ENCODE results near the gene FLYWCH2.
A peak's percentile ranks its signal among the peaks of the same experiment; 100 is the strongest.

The FLYWCH2 gene

DNA sequence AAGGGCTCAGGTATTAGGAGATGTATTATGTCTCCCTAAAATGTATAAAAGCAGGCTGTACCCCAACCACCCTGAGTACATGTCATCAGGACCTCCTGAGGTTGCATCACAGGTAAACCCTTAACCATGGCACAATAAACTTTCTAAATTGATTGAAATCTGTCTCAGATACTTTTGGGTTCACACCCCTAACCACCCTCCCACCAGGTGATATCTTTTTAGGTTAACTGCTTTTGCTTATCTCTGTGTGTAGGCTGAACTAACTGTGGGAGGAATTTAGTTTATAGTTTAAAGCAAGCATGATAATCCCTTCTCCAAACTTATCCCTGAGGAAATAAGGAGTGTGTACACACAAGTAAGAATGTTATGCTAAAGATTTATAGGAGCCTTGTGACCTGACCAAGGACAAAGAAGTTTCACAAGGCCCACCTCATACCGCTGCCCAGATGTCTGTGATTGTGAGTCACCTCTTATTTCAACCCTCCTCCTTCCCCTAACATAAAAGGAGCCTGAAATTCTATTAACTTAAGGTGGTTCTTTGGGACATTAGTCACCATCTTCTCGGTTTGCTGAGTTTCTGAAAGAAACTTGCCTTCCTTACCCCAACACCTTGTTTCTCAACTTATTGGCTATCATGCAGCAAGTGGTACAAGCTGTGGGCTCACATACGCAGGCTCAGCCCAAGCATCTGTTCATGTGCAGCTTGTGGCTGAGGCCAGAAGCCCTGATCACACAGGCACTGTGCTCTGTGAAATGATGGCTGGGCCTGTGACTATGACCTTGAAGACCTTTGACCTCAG is 36.3 kb upstream of the FLYWCH2 start:
- H3K4me1 Mint-ChIP-seq, result no peaks in the 10 kb centered on the region
- ATAC-seq (ENCODE audit: low read depth), result no peak
- no peak for DNase-seq (ENCODE audit: low spot score in 2 of 2)
- H3K27ac Mint-ChIP-seq, result no peak overlapping the region
- peaks cover 2% of the 10 kb centered on the region for H3K36me3 Mint-ChIP-seq
- peaks cover 21% of the 10 kb centered on the region for H3K27me3 Mint-ChIP-seq
- H3K9me3 Mint-ChIP-seq, result peaks cover 2% of the 10 kb centered on the region
- H3K4me3 Mint-ChIP-seq, result no peak overlapping the region

DNA sequence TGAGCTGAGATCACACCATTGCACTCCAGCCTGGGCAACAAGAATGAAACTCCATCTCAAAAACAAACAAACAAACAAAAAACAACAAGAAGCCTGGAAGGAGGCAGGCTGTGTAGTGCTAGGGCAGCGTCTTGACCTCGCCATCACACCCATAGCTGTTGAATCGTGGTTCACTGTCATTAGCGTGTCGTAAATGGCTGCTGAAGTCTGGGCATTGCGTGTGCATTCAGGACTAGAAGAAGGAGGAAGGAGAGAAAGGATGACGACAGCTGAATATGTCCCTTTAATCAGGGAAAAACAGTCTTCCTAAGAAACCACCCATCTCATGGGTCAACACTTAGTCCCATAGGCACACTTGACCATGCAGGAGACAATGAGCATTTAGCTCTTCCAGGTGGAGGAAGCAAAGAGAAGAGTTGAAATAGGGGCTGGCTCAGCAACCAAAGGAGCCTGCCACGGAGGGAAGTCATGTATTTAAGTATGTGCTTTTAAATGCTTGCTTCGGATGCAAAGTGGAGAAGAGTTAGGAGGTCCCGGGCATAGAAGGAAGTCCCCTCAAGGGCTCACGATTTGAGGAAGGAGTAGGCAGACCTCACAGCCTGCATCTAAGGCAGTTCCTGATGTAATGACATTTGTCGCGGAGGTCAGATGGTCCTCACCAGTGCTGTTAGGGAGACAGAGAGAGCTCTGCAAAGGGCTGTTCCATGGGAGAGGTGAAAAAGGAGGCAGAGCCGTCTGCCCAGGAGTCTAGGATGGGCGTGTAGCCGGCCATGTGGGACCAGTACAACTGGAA is 33.9 kb upstream of the FLYWCH2 start:
- ATAC-seq (ENCODE audit: low read depth) (no peak), DNase-seq (ENCODE audit: low spot score in 2 of 2) (no peak)
- H3K9me3 Mint-ChIP-seq, result peaks cover 4% of the 10 kb centered on the region
- H3K4me3 Mint-ChIP-seq, result no peak overlapping the region
- H3K36me3 Mint-ChIP-seq, result peaks cover 2% of the 10 kb centered on the region
- H3K27ac Mint-ChIP-seq, result no peak overlapping the region
- no peaks in the 10 kb centered on the region for H3K4me1 Mint-ChIP-seq
- H3K27me3 Mint-ChIP-seq, result peaks cover 22% of the 10 kb centered on the region

DNA sequence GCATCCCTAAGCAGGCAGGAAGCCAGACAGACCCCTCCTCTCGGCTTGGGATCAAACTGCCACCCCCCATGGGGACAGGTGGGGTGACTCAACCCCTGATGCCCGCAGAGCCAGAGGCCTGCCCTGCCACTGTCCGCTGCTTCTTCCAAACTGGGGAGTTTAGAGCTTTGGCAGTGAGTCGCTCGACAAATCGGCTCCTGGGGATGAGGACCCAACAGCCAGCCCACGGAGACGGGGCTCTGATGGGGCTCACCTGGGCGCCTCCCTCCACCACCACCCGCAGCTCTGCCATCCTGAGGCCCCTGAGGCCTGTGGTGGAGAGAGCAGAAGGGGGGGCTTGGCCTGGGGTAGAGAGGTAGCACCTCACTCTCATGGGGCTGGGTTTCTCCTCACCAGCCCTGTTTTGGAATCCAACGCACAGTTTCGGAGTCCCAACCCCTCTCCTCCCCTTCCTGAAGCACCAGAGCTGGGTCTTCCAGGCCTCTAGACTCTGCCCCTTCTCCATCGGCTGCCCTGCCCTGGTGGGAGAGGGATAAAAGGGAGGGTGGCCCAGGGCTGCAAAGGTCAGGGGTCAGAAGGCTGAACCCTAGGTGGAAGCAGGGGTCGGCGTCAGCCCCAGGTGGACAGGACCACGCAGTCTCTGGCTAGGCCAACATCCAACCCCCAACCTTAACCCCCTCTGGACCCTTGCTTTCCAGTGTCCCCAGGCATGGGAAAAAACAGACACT is 30.8 kb upstream of the FLYWCH2 start:
- peaks cover 3% of the 10 kb centered on the region for H3K36me3 Mint-ChIP-seq
- no peak overlapping the region for H3K27ac Mint-ChIP-seq
- peaks cover 10% of the 10 kb centered on the region for H3K9me3 Mint-ChIP-seq
- no peak for ATAC-seq (ENCODE audit: low read depth)
- H3K27me3 Mint-ChIP-seq, result peaks cover 30% of the 10 kb centered on the region
- DNase-seq (ENCODE audit: low spot score in 2 of 2), result no peak
- H3K4me3 Mint-ChIP-seq, result no peak overlapping the region
- H3K4me1 Mint-ChIP-seq, result peaks cover 4% of the 10 kb centered on the region

DNA sequence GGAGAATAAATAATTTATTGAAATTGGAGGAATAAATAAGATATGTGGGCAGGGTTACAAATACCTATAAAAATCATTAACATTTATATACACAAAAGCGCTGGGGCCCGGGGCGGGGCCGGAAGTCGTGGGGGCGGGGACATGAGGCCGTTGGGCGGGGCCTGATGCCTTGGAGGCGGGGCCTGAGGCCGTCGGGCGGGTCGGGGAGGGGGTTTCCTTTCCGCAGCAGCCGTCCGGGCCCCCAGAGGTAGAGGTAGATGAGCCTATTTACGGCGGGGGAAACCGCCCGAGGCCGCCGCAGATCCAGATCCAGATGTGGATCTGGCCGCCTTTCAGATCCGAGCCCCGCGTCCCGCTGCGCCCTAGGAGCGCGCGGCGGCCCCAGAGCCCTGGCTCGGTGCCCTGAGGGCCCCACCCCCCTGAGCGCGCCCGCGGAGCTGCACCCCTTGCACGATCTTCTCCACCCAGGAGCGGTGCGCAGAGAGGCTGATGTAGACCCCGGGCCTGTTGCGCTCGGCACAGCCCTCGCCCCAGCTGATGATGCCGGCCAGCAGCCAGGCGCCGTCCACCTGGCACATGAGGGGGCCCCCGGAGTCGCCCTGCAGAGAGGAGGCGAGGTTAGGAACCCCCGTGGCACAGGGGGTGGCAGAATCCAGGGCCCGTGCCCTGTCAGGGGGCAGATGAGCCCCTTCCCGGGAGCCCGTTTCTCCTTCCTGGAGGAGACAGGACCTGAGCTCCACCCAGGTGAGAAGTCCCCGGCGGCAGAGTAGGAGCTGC is 30.1 kb upstream of the FLYWCH2 start:
- Mint-ChIP-seq H3K27me3 (peaks cover 32% of the 10 kb centered on the region), H3K9me3 (peaks cover 9% of the 10 kb centered on the region), H3K36me3 (peaks cover 5% of the 10 kb centered on the region), H3K27ac (no peak overlapping the region), H3K4me3 (no peak overlapping the region), H3K4me1 (peaks cover 8% of the 10 kb centered on the region)
- ATAC-seq (ENCODE audit: low read depth), result no peak
- no peak for DNase-seq (ENCODE audit: low spot score in 2 of 2)

DNA sequence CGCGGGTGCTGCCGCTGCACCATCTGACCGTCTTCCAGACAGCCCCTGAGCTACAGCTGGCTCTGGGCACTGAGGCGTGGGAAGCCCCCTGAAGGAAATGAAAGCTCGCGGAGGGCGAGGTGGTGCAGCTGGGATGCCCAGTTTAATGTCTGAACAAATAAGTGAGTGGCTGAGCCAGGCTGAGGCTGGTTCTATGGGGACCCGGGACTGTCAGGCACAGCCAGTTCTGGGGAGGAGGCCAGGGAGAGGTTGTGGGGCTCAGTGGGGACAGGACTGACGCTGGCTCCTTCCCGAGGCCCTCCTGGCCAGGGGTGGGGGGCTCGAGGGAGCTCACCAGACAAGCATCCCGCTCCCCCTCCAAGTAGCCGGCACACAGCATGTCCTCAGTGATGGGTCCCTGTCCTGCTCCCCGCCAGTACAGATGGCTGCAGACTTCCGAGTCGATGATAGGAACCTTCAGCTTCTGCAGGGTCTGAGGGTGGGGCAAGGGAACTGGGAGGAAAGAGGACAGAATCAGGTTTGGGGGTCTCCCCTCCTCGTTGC is 29.4 kb upstream of the FLYWCH2 start:
- Mint-ChIP-seq H3K4me1 (peaks cover 8% of the 10 kb centered on the region), H3K27me3 (peaks cover 32% of the 10 kb centered on the region), H3K36me3 (peaks cover 5% of the 10 kb centered on the region), H3K9me3 (peaks cover 9% of the 10 kb centered on the region), H3K27ac (no peak overlapping the region), H3K4me3 (no peak overlapping the region)
- ATAC-seq (ENCODE audit: low read depth), result no peak
- no peak for DNase-seq (ENCODE audit: low spot score in 2 of 2)

DNA sequence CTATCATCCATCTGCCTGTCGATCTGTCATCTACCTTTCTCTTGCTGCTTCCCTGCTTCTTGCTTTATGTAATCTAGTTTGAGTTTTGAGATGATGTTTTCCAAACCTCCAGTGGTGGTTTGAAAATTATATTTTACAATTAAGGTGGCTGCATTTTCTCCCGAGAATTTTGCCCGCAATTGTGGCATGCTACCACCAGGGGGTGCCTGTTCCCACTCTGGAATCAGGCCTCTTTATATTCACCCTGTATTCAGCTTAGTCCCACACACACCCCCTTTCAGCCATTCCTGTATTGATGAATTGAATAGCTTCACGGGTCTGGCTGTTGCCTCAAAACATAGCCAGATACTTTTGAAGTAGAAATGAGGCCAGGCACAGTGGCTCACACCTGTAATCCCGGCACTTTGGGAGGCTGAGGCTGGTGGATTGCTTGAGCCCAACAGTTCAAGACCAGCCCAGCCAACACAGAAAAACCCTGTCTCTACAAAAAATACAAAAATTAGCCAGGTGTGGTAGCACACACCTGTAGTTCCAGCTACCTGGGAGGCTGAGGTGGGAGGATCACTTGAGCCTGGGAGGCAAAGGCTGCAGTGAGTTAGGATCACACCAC is 28.2 kb upstream of the FLYWCH2 start:
- Mint-ChIP-seq H3K4me1 (peaks cover 8% of the 10 kb centered on the region), H3K27ac (no peak overlapping the region), H3K9me3 (peaks cover 9% of the 10 kb centered on the region), H3K36me3 (peaks cover 5% of the 10 kb centered on the region), H3K27me3 (peaks cover 23% of the 10 kb centered on the region), H3K4me3 (no peak overlapping the region)
- ATAC-seq (ENCODE audit: low read depth) (no peak), DNase-seq (ENCODE audit: low spot score in 2 of 2) (no peak)

DNA sequence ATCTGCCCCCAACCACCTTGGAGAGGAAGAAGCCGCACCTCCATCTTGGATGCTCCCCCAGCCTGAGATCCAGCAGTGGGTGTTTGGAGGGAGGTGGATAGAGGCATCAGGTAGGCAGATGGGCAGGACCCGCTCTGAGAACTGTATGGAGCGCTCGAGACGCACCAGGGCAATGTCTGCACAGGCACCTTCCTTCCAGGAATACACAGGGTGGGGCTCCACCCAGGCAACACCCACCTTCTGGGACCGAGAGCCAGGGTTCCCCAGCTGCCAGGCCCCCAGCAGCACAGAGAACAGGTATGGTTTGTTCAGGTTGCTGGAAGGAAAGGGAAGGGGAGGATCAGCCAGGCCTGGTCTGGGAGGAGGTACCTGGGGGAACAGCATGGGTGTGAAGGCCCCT is 27.5 kb upstream of the FLYWCH2 start:
- Mint-ChIP-seq H3K27me3 (peaks cover 25% of the 10 kb centered on the region), H3K27ac (no peak overlapping the region), H3K9me3 (peaks cover 9% of the 10 kb centered on the region), H3K4me1 (peaks cover 8% of the 10 kb centered on the region), H3K4me3 (no peak overlapping the region), H3K36me3 (peaks cover 5% of the 10 kb centered on the region)
- ATAC-seq (ENCODE audit: low read depth) (no peak), DNase-seq (ENCODE audit: low spot score in 2 of 2) (no peak)

DNA sequence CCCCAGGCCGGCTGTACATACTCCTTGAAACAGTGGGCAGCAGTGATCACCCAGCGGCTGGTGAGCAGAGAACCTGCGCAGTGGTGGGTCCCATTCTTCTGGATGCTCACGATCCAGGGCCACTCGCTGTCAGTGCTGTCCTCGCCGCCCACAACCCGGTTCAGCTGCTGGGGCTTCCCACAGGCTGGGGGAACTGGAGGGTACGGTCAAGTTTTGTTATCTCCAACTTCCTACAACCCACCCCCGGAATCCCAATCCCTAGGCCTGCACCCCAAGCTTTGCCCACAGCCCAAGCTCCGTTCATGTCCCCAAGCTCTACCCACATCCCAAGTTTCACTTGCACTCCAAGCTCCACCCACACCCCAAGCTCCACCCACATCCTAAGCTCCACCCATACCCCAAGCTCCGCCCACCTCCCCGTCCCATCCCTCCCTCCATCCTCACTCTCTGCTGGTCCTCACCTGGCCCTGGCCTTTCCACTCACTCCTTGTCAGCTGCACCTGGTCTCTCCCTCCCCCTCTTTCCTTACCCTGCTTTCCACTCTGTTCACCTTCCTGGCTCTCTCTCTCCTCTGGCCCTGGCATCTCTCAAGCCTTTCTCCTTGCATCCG is 26.8 kb upstream of the FLYWCH2 start:
- Mint-ChIP-seq H3K27ac (no peak overlapping the region), H3K27me3 (peaks cover 26% of the 10 kb centered on the region), H3K4me1 (peaks cover 8% of the 10 kb centered on the region), H3K9me3 (peaks cover 9% of the 10 kb centered on the region), H3K36me3 (peaks cover 5% of the 10 kb centered on the region), H3K4me3 (no peak overlapping the region)
- peak; percentile 44 for ATAC-seq (ENCODE audit: low read depth)
- no peak for DNase-seq (ENCODE audit: low spot score in 2 of 2)

DNA sequence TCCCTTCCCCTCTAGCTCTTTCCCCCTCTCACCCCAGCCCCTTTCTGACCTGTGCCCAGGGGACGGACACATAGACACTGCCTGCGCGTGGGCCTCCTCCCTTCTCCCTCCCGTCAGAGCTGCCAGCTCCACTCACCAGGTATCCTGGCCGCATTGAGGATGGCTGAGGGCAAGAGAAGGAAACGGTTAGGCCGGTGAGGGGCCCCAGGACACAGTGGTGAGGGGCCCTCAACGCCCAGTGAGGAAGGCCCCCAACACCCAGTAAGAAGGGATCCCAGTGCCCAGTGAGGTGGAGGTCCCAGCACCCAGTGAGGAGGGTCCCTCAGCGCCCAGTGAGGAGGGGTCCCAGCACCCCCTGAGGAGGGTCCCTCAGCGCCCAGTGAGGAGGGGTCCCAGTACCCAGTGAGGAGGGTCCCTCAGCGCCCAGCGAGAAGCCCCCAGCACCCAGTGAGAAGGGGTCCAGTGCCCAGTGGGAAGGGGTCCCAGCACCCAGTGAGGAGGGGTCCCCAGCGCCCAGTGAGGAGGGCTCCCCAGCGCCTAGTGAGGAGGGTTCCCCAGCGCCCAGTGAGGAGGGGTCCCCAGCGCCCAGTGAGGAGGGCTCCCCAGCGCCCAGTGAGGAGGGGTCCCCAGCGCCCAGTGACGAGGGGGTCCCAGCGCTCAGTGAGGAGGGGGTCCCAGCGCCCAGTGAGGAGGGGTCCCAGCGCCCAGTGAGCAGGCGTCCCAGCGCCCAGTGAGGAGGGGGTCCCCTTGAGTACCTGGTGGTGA is 26.1 kb upstream of the FLYWCH2 start:
- Mint-ChIP-seq H3K4me3 (no peak overlapping the region), H3K4me1 (peaks cover 8% of the 10 kb centered on the region), H3K36me3 (peaks cover 5% of the 10 kb centered on the region), H3K27ac (no peak overlapping the region), H3K9me3 (peaks cover 9% of the 10 kb centered on the region), H3K27me3 (peaks cover 27% of the 10 kb centered on the region)
- DNase-seq (ENCODE audit: low spot score in 2 of 2) (no peak), ATAC-seq (ENCODE audit: low read depth) (no peak)

DNA sequence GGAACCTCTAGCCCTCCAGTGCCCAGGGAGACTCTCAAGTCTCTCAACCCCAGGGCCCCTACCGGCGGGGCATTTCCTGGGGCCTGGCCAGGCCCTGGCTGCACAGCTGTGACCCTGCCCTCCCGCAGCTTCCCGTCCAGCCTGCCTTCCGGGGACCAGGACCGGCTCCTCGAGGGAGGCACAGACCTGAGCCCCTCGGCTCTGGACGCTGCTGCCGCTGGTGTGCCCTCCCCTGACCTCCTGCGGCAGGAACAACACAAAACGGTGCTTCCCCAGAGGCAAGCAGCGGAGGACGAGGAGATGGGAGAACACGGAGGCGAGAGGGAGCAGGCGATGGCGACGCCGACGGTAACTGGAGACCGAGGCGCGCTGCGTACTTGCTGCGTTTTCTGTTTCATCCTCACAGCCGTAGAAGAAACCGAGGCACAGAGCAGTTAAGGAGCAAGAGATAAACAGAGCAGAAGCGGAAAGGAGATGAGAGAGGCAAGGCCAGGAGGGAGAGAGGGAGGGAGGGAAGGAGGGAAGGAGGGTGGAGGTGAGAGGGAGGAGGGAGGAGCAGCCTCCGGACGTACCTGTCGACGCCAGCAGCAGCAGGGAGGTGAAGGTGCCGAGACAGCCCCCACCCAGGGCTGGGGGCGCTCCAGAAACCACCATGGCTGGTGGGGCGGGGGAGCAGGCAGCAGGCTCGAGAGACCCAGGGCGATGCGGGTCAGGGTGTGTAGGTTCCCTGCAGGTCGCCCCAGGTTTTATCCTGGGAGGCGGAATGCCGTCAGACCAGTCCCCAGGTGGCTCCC is 25.4 kb upstream of the FLYWCH2 start, which contains the start of gene PRSS22:
Gene PRSS22 (minus strand): TSS at position 720 of the 794 bp plus-strand sequence. CDS start 66 bp downstream, at position 654.
- peak within 1 kb of the TSS; percentile 31 for H3K4me3 Mint-ChIP-seq
- H3K27me3 Mint-ChIP-seq, result peaks cover 27% of the 10 kb centered on the region
- peaks cover 9% of the 10 kb centered on the region for H3K9me3 Mint-ChIP-seq
- ATAC-seq (ENCODE audit: low read depth) (no peak), DNase-seq (ENCODE audit: low spot score in 2 of 2) (no peak)
- H3K36me3 Mint-ChIP-seq, result peaks cover 5% of the 10 kb centered on the region
- H3K27ac Mint-ChIP-seq, result no peak within 1 kb of the TSS
- peaks cover 8% of the 10 kb centered on the region for H3K4me1 Mint-ChIP-seq

DNA sequence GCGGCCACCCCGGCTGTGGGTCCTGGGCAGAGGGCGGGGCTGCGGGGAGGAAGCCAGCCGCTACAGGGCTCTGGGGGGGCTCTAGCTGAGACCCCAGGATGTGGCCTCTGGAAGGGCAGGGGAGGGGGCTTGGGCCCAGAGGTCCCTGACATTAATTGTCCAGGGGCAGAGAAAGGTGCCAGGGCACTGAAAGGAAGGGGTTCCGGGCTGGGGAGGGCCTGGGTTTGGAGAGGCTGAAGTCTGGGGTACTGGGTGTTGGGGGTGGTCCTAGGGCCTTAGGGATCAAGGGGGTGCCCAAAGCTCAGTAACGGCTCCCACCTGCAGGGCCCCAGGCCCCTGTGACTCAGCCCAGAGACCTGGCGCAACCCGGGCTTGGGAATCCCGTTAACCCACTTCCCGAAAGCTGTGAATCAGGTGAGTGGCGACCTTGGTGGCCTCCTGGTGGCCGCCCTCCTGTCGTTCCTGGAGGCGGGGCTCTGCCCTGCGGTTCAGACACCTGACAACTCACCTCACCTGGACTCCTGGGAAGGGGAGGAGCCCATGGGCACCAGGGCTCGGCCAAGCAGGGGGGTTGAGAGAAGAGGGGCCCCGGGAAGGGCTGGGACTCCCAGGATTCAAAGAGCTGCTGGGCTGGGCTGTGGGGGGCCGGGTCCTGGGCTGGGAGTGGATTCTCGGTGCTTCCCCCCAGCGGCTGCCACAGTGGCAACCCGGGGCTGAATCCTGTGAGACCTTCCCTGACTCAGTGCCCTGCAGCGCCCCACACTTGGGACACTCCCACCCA is 24.6 kb upstream of the FLYWCH2 start:
- peaks cover 27% of the 10 kb centered on the region for H3K27me3 Mint-ChIP-seq
- peaks cover 8% of the 10 kb centered on the region for H3K4me1 Mint-ChIP-seq
- DNase-seq (ENCODE audit: low spot score in 2 of 2) (no peak), ATAC-seq (ENCODE audit: low read depth) (no peak)
- H3K27ac Mint-ChIP-seq, result no peak overlapping the region
- peaks cover 5% of the 10 kb centered on the region for H3K36me3 Mint-ChIP-seq
- no peak overlapping the region for H3K4me3 Mint-ChIP-seq
- peaks cover 9% of the 10 kb centered on the region for H3K9me3 Mint-ChIP-seq
